Heart left ventricle (tissue), 16 donors: ENCODE measurements around the gene ALKBH6. TPM values are rescaled to one million over a fixed set of nuclear protein-coding genes. Genes with fewer than 3 reads are reported as not detected.
A peak's percentile ranks its signal among the peaks of the same experiment; 100 is the strongest.

Experiments used
- ATAC-seq, 4 donors: fragments of 200-7000 bp; cut with Tn5 transposase; one replicate each; pipeline ENCODE4 v1.9.1; 2020 to 2022; ENCODE audit warnings: moderate library complexity in 4 of 4, mild to moderate bottlenecking in 3 of 4, moderate number of reproducible peaks in 1 of 4
- DNase-seq, 5 donors: peaks; one replicate each; pipeline ENCODE4 v3.0.0-alpha.2; 2020
- H3K27ac ChIP-seq, 12 donors: fragments of 200-600 bp; sonication (generic) in 4 of 12; one replicate each; pipeline versions ENCODE4 v1.5.0 to v1.8.0; 2016 to 2022; ENCODE audit warnings: mild to moderate bottlenecking in 2 of 12
- H3K27me3 ChIP-seq, 9 donors: fragments of 200-600 bp; sonication (generic) in 2 of 9; one replicate each; pipeline versions ENCODE4 v1.5.1 to v1.8.0; 2016 to 2022; ENCODE audit warnings: mild to moderate bottlenecking in 3 of 9
- H3K36me3 ChIP-seq, 9 donors: fragments of 200-600 bp; sonication (generic) in 2 of 9; one replicate each; pipeline versions ENCODE4 v1.5.0 to v1.8.0; 2018 to 2022; ENCODE audit warnings: mild to moderate bottlenecking in 2 of 9
- H3K4me1 ChIP-seq, 12 donors: fragments of 200-600 bp; sonication (generic) in 4 of 12; one replicate each; pipeline versions ENCODE4 v1.5.0 to v1.8.0; 2016 to 2022; ENCODE audit warnings: mild to moderate bottlenecking in 3 of 12
- H3K4me3 ChIP-seq, 12 donors: fragments of 200-600 bp; sonication (generic) in 4 of 12; one replicate each; pipeline versions ENCODE4 v1.5.0 to v1.8.0; 2017 to 2022; ENCODE audit warnings: mild to moderate bottlenecking in 9 of 12, moderate library complexity in 4 of 12
- H3K9me3 ChIP-seq, 12 donors: fragments of 200-600 bp; sonication (generic) in 4 of 12; one replicate each; pipeline versions ENCODE4 v1.5.0 to v1.8.0; 2016 to 2022; ENCODE audit warnings: mild to moderate bottlenecking in 1 of 12
- CTCF ChIP-seq, 12 donors: fragments of 200-600 bp; sonication (generic) in 4 of 12; IDR thresholded peaks; one replicate each; pipeline versions ENCODE4 v1.5.0 to v1.8.0; 2018 to 2022; ENCODE audit warnings: antibody characterized with exemption in 12 of 12, mild to moderate bottlenecking in 5 of 12
- POLR2A ChIP-seq, 2 donors: fragments of 450-650 bp; IDR thresholded peaks; one replicate each; pipeline ENCODE4 v1.6.1; 2017; ENCODE audit warnings: antibody characterized with exemption in 2 of 2, mild to moderate bottlenecking in 2 of 2, moderate library complexity in 2 of 2
- WGBS, 4 donors: extraction: QIAGEN DNeasy Blood & Tissue Kit in 2 of 4; methylation state at CpG; one replicate each; pipeline versions ENCODE4 v1.1.5 to v1.1.7; 2013 to 2018; 5-methylcytosine and 5-hydroxymethylcytosine counted together
- intact Hi-C, 10 donors: fragments of 100-400 bp; cut with DNase I; formaldehyde crosslinking; loops; one replicate each; pipeline versions ENCODE4 v1.11.1 to v1.14.2; 2022
- polyA plus RNA-seq, 2 donors: library from polyadenylated mRNA; stranded (reverse); fragments of 200-250 nt; gene quantifications; one replicate each; pipeline ENCODE4 v1.2.3, GENCODE V29; 2013
- total RNA-seq, 9 donors: library from RNA; depleted of rRNA in 2 of 9; stranded (reverse); fragments of >200 nt in 2 of 9; fragmentation: NEBNext Ultra II Directional in 3 of 9; extraction: Animal tissue kit (Norgen Biotek cat#: 25700) in 3 of 9; gene quantifications; one replicate each; pipeline versions ENCODE4 v1.1.0 to v1.2.4, GENCODE V29; 2016 to 2023
- donor health status: ischemic (EF 13 %, LVEDD 7.1; RV severe dilation, severe dysfunction).
- donor health status: healthy with polysubstance abuse.
- donor health status: DM: no; HTN: yes; CAD: no.
- donor health status: DM: no; HTN: no; CAD: no.
- donor health status: ischemic (EF 25% LVEDD 6.9; RV normal size, moderate dysfunction).
- donor health status: ischemic (EF 25% LVEDD 5.7; RV mildly dilated, moderate dysfunction).
- donor health status: healthy.
- donor health status: DM: yes; HTN: yes; CAD: no.
- donor health status: ischemic (EF 35%, LVEDD 5.7; RV mildly dilated, moderate dysfunction).
- donor health status: nonischemic (EF 11% LVEDD 7.7; RV severe dilation, severe dysfunction).
- donor health status: DM: yes; HTN: yes; CAD: no.
- donor health status: PGD.
- donor health status: ischemic (EF 29% LVEDD 5.4; RV normal size, mild dysfunction).
- donor health status: nonischemic (EF 23%, LVEDD 6.1; RV moderate dilation, normal function).

ALKBH6 gene
- total and polyA plus RNA-seq, 11 donors, result 7.3 to 22.5 (median 13.0) TPM

- intact Hi-C loops, result loop anchor here in 3 of 10 donors (1.0 to 5.0 kb wide), 3 partner anchors 18 to 41 kb away; partner anchors contain the start of genes THAP8 (in 3 of the 3), WDR62 (in 3 of the 3) and SDHAF1 (in 1 of the 3)
- peak overlapping the region; percentile 44 to 98 (median 74) for H3K4me3 ChIP-seq
- no peaks in the 10 kb centered on the region for H3K9me3 ChIP-seq
- H3K36me3 ChIP-seq, result peaks cover 0 to 12% (median 5%) of the 10 kb centered on the region in 9 donors
- ATAC-seq (no peak), DNase-seq (no peak)
- no peaks in the 10 kb centered on the region for H3K27me3 ChIP-seq
- peaks cover 0 to 30% (median 16%) of the 10 kb centered on the region in 12 donors for H3K4me1 ChIP-seq
- H3K27ac ChIP-seq, result peak overlapping the region; percentile 25 to 89 (median 71)
- no peak for TF ChIP-seq POLR2A (IDR thresholded peaks at IDR 0.05)
- TF ChIP-seq CTCF (IDR thresholded peaks at IDR 0.05), result no peak
- WGBS, 4 donors, result 24 to 30% (median 29%) methylated on average over 13 to 15 of the region's 15 CpGs
Measured at GRCh38 chr19:36013280-36014011, 567 bp downstream of the ALKBH6 start.

- intact Hi-C loops, result loop anchor here in 2 of 10 donors (5.0 kb wide), 1 partner anchor 42 kb away; the partner anchor contains the start of genes THAP8 (in 2 of the 2) and WDR62 (in 2 of the 2)
Measured at GRCh38 chr19:36010402-36010801, 3.6 kb downstream of the ALKBH6 start.

GRCh38 chr19:36009633-36010379 is 4.2 kb downstream of the ALKBH6 start:
- no peak for DNase-seq
- peaks cover 0 to 3% (median 0%) of the 10 kb centered on the region in 9 donors for H3K36me3 ChIP-seq
- no peak for TF ChIP-seq POLR2A (IDR thresholded peaks at IDR 0.05)
- no peak for TF ChIP-seq CTCF (IDR thresholded peaks at IDR 0.05)
- peak overlapping the region in 4 of 12 donors; percentile 33 to 76 (median 40) for H3K27ac ChIP-seq
- H3K9me3 ChIP-seq, result no peaks in the 10 kb centered on the region
- no peak for ATAC-seq
- H3K4me3 ChIP-seq, result peak overlapping the region in 10 of 12 donors; percentile 25 to 59 (median 50)
- 54 to 61% (median 58%) methylated on average over 15 of the region's 15 CpGs for WGBS, 4 donors
- H3K27me3 ChIP-seq, result no peaks in the 10 kb centered on the region
- intact Hi-C loops, result loop anchor here in 2 of 10 donors (5.0 kb wide), 1 partner anchor 42 kb away; the partner anchor contains the start of genes THAP8 (in 2 of the 2) and WDR62 (in 2 of the 2)
- H3K4me1 ChIP-seq, result peaks cover 0 to 29% (median 16%) of the 10 kb centered on the region in 12 donors

More at GRCh38 chr19:36010402-36010801, 3.6 kb downstream of the ALKBH6 start:
- Histone ChIP-seq H3K9me3 (no peaks in the 10 kb centered on the region), H3K27ac (no peak overlapping the region), H3K4me1 (peaks cover 0 to 30% (median 16%) of the 10 kb centered on the region in 12 donors), H3K4me3 (no peak overlapping the region), H3K27me3 (no peaks in the 10 kb centered on the region), H3K36me3 (no peaks in the 10 kb centered on the region)
- 94 to 100% (median 95%) methylated on average over 1 to 11 of the region's 11 CpGs for WGBS, 4 donors
- TF ChIP-seq POLR2A (IDR thresholded peaks at IDR 0.05), result no peak
- no peak for TF ChIP-seq CTCF (IDR thresholded peaks at IDR 0.05)
- ATAC-seq (no peak), DNase-seq (no peak)
